BE2C (cell line): ENCODE results near the gene SNX20.
A peak's percentile ranks its signal among the peaks of the same experiment; 100 is the strongest.

Experiments
- DNase-seq: peaks from one replicate; pipeline ENCODE4 v3.0.0-alpha.2; 2020
- H3K27me3 ChIP-seq: fragments of 250-450 bp; sonication (Bioruptor Pico); 2 replicates; pipeline ENCODE4 v1.5.1; 2020; ENCODE audit warnings: mild to moderate bottlenecking
- H3K36me3 ChIP-seq: fragments of 250-450 bp; sonication (Bioruptor Pico); 2 replicates; pipeline ENCODE4 v1.5.1; 2020; ENCODE audit warnings: mild to moderate bottlenecking
- H3K4me1 ChIP-seq: fragments of 250-450 bp; sonication (Bioruptor Pico); 2 replicates; pipeline ENCODE4 v1.5.1; 2020
- H3K4me3 ChIP-seq: 2 replicates; pipeline ENCODE4 v1.5.1; 2011; ENCODE audit warnings: low read depth, low read length
- H3K9me3 ChIP-seq: fragments of 250-450 bp; sonication (Bioruptor Pico); 2 replicates; pipeline ENCODE4 v1.5.1; 2020
- TF ChIP-seq, protein P1 (sequence below): IDR thresholded peaks from 2 replicates; pipeline ENCODE4 v1.5.1; 2012; ENCODE audit warnings: mild to moderate bottlenecking, low read depth, low read length

Gene SNX20

DNA sequence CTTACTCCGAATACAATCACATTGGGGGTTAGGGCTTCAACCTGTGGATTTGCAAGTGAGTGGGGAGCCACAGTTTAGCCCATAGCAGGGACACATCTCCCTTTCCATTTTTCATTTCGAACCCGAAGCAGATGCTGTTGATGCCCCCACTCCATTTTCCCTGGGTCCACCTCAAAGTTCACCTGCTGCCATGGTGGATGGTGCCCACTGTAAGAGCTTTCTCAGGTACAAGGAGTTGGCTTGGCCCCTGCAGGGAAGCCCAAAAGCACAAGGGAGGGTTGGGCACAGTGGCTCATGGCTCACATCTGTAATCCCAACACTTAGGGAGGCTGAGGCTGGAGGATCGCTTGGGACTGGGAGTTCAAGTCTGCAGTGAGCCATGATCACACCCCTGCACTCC is 51.8 kb downstream of the SNX20 start:
- Histone ChIP-seq H3K36me3 (no peaks in the 10 kb centered on the region), H3K27me3 (no peaks in the 10 kb centered on the region), H3K4me3 (no peak overlapping the region), H3K4me1 (no peaks in the 10 kb centered on the region), H3K9me3 (no peaks in the 10 kb centered on the region)
- TF ChIP-seq, protein P1, sequence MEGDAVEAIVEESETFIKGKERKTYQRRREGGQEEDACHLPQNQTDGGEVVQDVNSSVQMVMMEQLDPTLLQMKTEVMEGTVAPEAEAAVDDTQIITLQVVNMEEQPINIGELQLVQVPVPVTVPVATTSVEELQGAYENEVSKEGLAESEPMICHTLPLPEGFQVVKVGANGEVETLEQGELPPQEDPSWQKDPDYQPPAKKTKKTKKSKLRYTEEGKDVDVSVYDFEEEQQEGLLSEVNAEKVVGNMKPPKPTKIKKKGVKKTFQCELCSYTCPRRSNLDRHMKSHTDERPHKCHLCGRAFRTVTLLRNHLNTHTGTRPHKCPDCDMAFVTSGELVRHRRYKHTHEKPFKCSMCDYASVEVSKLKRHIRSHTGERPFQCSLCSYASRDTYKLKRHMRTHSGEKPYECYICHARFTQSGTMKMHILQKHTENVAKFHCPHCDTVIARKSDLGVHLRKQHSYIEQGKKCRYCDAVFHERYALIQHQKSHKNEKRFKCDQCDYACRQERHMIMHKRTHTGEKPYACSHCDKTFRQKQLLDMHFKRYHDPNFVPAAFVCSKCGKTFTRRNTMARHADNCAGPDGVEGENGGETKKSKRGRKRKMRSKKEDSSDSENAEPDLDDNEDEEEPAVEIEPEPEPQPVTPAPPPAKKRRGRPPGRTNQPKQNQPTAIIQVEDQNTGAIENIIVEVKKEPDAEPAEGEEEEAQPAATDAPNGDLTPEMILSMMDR: no peak
- no peak for DNase-seq

DNA sequence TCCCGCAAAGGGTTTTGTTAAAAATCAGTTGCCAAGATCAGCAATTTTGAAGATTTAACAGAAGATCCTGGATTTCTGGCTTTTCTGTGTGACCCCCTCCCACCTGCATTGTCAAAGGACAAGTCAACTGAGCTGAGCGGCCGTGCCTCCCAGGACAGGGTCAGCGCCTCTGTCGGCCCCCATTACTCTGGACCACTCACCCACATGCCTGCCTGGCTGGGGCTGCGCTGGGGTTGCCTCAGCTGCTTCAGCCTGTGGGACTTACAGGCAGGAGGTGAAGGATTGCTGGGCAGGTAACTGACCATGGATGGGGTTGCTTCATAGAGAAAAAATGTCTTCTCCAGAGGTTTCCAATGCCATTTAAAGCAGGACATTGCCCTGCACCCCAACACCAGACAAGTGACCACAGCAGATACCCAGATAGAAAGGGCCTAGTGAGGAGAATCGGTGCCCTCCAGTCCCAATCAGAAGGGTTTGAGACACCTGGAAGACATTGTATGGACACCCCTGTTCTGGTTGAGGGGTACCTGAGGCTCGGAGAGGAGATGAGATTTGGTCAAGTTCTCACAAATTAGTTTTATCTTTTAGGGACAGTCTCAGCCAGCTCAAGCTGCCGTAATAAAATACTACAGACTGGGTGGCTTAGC is 52.8 kb downstream of the SNX20 start:
- no peaks in the 10 kb centered on the region for H3K9me3 ChIP-seq
- no peak for DNase-seq
- no peaks in the 10 kb centered on the region for H3K4me1 ChIP-seq
- TF ChIP-seq, protein P1: no peak
- H3K36me3 ChIP-seq: no peaks in the 10 kb centered on the region
- no peak overlapping the region for H3K4me3 ChIP-seq
- no peaks in the 10 kb centered on the region for H3K27me3 ChIP-seq

DNA sequence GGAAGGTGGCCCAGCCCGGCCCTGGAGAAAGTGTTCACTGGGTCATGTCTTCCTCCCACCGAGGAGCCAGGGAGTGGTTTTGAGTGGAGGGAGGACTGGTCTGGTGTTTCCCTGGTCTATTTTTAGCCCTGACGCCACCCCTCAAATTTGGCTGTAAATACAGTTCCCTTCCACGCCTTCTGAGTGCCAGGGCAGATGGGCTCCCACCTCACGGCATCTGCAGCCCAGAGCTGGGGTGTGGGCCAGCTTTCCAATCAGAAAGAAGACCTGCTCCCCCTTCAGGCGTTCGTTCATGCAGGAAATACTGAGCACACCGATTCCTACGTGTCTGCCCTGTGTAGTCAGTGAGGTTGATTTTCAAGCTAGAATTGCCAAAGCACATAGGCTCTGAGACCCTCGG is 53.7 kb downstream of the SNX20 start:
- H3K9me3 ChIP-seq: no peaks in the 10 kb centered on the region
- no peaks in the 10 kb centered on the region for H3K36me3 ChIP-seq
- no peaks in the 10 kb centered on the region for H3K4me1 ChIP-seq
- no peaks in the 10 kb centered on the region for H3K27me3 ChIP-seq
- TF ChIP-seq, protein P1: peak; percentile 42
- H3K4me3 ChIP-seq: no peak overlapping the region
- DNase-seq: peak; percentile 24

DNA sequence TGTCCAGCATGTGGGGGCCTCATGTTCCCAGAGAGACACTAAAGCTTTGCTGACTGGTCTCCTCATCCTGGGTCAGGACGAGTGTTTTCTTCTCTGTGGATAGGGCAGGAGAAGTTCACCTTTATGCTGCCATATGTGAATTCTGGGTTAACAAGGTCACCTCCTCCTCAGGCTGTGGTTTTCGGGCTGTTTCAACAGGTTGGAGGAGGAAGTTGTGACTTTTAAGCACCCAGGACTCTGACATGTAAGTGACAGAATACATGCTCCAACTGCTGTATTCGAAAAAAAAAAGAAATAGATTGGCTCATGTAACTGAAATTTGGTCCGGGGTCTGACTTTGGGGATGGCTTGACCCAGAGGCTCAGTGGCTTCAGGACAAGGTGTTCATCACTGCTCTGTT is 54.2 kb downstream of the SNX20 start:
- TF ChIP-seq, protein P1: no peak
- H3K27me3 ChIP-seq: no peaks in the 10 kb centered on the region
- DNase-seq: no peak
- no peaks in the 10 kb centered on the region for H3K9me3 ChIP-seq
- H3K4me3 ChIP-seq: no peak overlapping the region
- no peaks in the 10 kb centered on the region for H3K36me3 ChIP-seq
- no peaks in the 10 kb centered on the region for H3K4me1 ChIP-seq

DNA sequence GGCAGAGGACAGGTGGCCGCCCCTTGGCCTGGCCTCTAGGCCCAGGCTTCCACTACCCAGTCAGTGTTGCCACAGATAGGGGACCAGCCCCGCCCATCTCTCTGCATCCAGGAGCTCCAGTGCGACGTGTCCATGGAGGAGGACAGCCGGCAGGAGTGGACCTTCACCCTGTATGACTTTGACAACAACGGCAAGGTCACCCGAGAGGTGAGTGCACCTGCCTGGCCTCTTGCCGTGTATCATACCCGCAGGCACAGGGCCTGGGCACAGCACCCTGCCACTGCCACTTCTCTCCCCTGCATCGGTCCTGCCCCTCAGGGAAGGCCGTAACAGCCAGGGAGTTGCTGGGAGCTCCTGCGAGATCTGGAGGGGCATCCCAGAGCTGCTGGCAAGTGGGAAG is 55.7 kb downstream of the SNX20 start:
- H3K27me3 ChIP-seq: no peaks in the 10 kb centered on the region
- TF ChIP-seq, protein P1: no peak
- H3K36me3 ChIP-seq: no peaks in the 10 kb centered on the region
- DNase-seq: no peak
- no peaks in the 10 kb centered on the region for H3K4me1 ChIP-seq
- H3K9me3 ChIP-seq: no peaks in the 10 kb centered on the region
- no peak overlapping the region for H3K4me3 ChIP-seq

DNA sequence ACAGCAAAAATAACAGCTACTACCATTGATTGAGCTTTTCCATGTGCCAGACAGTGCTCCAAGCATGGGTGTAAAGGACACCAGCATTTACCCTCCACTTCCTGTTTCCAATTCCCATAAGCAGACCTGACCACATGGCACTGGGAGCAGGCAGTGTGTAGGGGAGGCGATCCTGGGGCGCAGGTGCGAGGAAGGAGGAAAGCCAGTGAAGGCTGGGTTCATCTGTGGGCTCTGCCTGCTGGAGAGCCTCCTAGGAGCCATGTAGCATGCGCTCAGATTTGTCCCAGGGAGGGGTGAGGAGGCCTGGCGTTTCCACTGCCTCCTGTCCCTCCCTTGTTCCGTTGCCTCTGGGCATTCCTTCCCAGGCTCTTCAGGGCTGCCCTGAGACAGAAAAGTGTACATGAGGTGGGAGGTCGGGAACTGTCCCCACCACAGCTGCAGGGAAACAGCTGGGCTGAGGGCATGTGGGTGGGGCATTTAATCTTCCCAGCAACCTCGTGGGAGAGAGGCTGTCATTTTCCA is 56.6 kb downstream of the SNX20 start:
- no peaks in the 10 kb centered on the region for H3K27me3 ChIP-seq
- H3K9me3 ChIP-seq: no peaks in the 10 kb centered on the region
- H3K4me1 ChIP-seq: no peaks in the 10 kb centered on the region
- no peak for DNase-seq
- H3K36me3 ChIP-seq: no peaks in the 10 kb centered on the region
- no peak overlapping the region for H3K4me3 ChIP-seq
- TF ChIP-seq, protein P1: no peak
